Kidney (tissue), 14 donors: ENCODE results near the gene NCBP1. TPM values are rescaled to one million over a fixed set of nuclear protein-coding genes. Genes with fewer than 3 reads are reported as not detected.

ENCODE experiments used
- DNase-seq, 5 donors: peaks; one replicate each; pipeline ENCODE4 v3.0.0-alpha.2; 2013 to 2020
- FAIRE-seq: peaks from 2 replicates; lab custom pipeline; 2012; peaks lifted over from hg19 to GRCh38; lab: Jason Lieb, UNC
- H3K27ac ChIP-seq, 2 donors: one replicate each; pipeline ENCODE4 v1.7.0; 2013; ENCODE audit warnings: low read depth in 2 of 2, low read length in 2 of 2, inconsistent platforms in 1 of 2
- H3K27me3 ChIP-seq: one replicate; pipeline ENCODE4 v1.7.1; 2013; ENCODE audit warnings: low read length, inconsistent platforms; ENCODE audit not compliant: control insufficient read depth, insufficient read depth
- H3K36me3 ChIP-seq, 3 donors: one replicate each; pipeline versions ENCODE4 v1.7.0 to v1.7.1; 2013; ENCODE audit warnings: low read length in 3 of 3, control low read depth in 1 of 3, inconsistent platforms in 1 of 3; ENCODE audit not compliant: insufficient read depth in 3 of 3, control insufficient read depth in 2 of 3
- H3K4me1 ChIP-seq, 3 donors: one replicate each; pipeline versions ENCODE4 v1.7.0 to v1.7.1; 2013; ENCODE audit warnings: low read length in 3 of 3, inconsistent platforms in 1 of 3, low read depth in 1 of 3; ENCODE audit not compliant: control insufficient read depth in 2 of 3, insufficient read depth in 2 of 3
- H3K4me3 ChIP-seq, 3 donors: one replicate each; pipeline versions ENCODE4 v1.7.0 to v1.8.1; 2013; ENCODE audit warnings: low read length in 3 of 3, control low read depth in 1 of 3, inconsistent platforms in 1 of 3
- H3K9ac ChIP-seq, 3 donors: one replicate each; pipeline versions ENCODE4 v1.7.0 to v1.7.1; 2013; ENCODE audit warnings: low read length in 3 of 3, control low read depth in 1 of 3, inconsistent platforms in 1 of 3
- H3K9me3 ChIP-seq, 3 donors: one replicate each; pipeline versions ENCODE4 v1.7.0 to v1.7.1; 2013; ENCODE audit warnings: low read length in 3 of 3, control low read depth in 1 of 3, inconsistent platforms in 1 of 3; ENCODE audit not compliant: control insufficient read depth in 2 of 3, insufficient read depth in 1 of 3
- CTCF ChIP-seq: IDR thresholded peaks from 3 replicates; pipeline ENCODE4 v1.5.1; 2012; ENCODE audit warnings: mild to moderate bottlenecking, moderate library complexity, borderline replicate concordance; ENCODE audit not compliant: insufficient read depth; ENCODE audit errors: extremely low read depth
- intact Hi-C: fragments of 100-400 bp; cut with DNase I; formaldehyde crosslinking; loops from one replicate; pipeline ENCODE4 v1.11.1; 2022
- polyA plus RNA-seq: library from polyadenylated mRNA; stranded (reverse); fragments of 350-450 nt; fragmentation: Illumina TruSeq; extraction: RNeasy Lipid Tissue Mini Kit (QIAGEN cat#74804); gene quantifications from one replicate; pipeline ENCODE4 v1.2.3, GENCODE V29; 2014; ENCODE audit warnings: low read depth, low replicate concordance; ENCODE audit not compliant: insufficient read depth
- total RNA-seq: library from RNA; stranded (reverse); fragmentation: NEBNext Ultra II Directional; extraction: Animal tissue kit (Norgen Biotek cat#: 25700); gene quantifications from one replicate; pipeline ENCODE4 v1.2.1, GENCODE V29; 2021
- donor health status: control.
- donor health status: control.
- donor health status: control.
- donor health status: control.
- donor health status: control.
- donor health status: DM: yes; HTN: yes; CAD: no.
- donor health status: Normal renal cell carcinoma (clear cell type).

The NCBP1 gene
- total and polyA plus RNA-seq, 2 donors from 2014 or later: 15.1 to 28.5 TPM

- Histone ChIP-seq H3K27ac (no peak overlapping the region), H3K4me1 (peaks cover 0 to under 1% (median 0%) of the 10 kb centered on the region in 3 donors), H3K36me3 (peaks cover 0 to 14% (median 5%) of the 10 kb centered on the region in 3 donors), H3K9me3 (no peaks in the 10 kb centered on the region), H3K27me3 (no peaks in the 10 kb centered on the region), H3K4me3 (no peak overlapping the region), H3K9ac (no peak overlapping the region)
- intact Hi-C loops: no loop called here
- FAIRE-seq (no peak), DNase-seq (no peak)
- TF ChIP-seq CTCF: no peak
Observed at GRCh38 chr9:97623946-97624345, 9.7 kb upstream of the NCBP1 start.

- no peak for DNase-seq
- H3K27me3 ChIP-seq: no peaks in the 10 kb centered on the region
- no peak overlapping the region for H3K27ac ChIP-seq
- no peak for FAIRE-seq
- H3K36me3 ChIP-seq: peaks cover 0 to 14% (median 4%) of the 10 kb centered on the region in 3 donors
- intact Hi-C loops: no loop called here
- no peaks in the 10 kb centered on the region for H3K9me3 ChIP-seq
- no peak overlapping the region for H3K4me3 ChIP-seq
- peaks cover 0 to 2% (median 0%) of the 10 kb centered on the region in 3 donors for H3K4me1 ChIP-seq
- no peak overlapping the region for H3K9ac ChIP-seq
- TF ChIP-seq CTCF: no peak
Observed at GRCh38 chr9:97625620-97626019, 8.0 kb upstream of the NCBP1 start.

DNA sequence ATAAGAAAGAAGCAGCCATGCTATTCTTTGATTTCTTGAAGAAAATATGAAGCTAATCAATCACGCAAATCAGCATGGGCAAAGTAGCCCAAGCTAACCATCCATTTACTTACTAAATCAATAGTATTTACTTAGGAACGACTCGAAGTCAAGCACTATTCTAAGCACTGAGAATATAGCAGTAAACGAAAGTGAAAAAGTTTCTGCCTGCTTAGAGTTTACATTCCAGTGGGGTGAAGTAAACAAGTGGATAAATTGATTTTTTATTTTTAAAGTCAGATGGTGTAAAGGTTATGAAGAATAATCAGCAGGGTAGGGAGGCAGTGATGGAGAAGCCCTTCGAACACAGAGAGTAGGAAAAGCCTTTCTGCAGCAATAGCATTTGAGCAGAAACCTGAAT is 6.0 kb upstream of the NCBP1 start:
- H3K9ac ChIP-seq: no peak overlapping the region
- no peak for FAIRE-seq
- no peaks in the 10 kb centered on the region for H3K9me3 ChIP-seq
- H3K4me3 ChIP-seq: no peak overlapping the region
- H3K4me1 ChIP-seq: peaks cover 0 to 9% (median 8%) of the 10 kb centered on the region in 3 donors
- peaks cover 0 to 14% (median 4%) of the 10 kb centered on the region in 3 donors for H3K36me3 ChIP-seq
- H3K27ac ChIP-seq: no peak overlapping the region
- no peak for DNase-seq
- TF ChIP-seq CTCF: no peak
- intact Hi-C loops: no loop called here
- no peaks in the 10 kb centered on the region for H3K27me3 ChIP-seq

DNA sequence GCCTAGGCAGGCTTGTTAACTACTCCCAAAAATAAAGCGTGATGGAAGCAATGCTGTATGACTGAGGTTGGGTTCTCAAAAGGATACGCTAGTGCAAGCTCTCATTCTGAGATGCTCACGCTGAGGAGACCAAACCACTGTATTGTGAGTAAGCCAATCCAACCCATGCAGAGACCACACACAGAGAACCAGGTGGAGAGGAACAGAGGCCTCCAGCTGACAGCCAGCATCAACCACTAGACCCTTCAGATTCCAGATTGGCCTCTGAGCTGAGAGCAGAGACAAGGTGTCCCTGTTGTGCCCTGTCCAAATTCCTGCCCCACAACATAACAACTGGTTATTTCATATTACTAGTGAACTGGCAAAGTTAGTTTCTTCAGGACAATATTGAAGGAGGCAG is 5.0 kb upstream of the NCBP1 start:
- Histone ChIP-seq H3K27ac (no peak overlapping the region), H3K4me1 (peaks cover 0 to 9% (median 8%) of the 10 kb centered on the region in 3 donors), H3K27me3 (no peaks in the 10 kb centered on the region), H3K36me3 (peaks cover 0 to 14% (median 4%) of the 10 kb centered on the region in 3 donors), H3K9me3 (no peaks in the 10 kb centered on the region), H3K9ac (no peak overlapping the region), H3K4me3 (no peak overlapping the region)
- DNase-seq (no peak), FAIRE-seq (no peak)
- TF ChIP-seq CTCF: no peak
- intact Hi-C loops: no loop called here
